ENCODE results near the gene MYO1E.
A peak's percentile ranks its signal among the peaks of the same experiment; 100 is the strongest.

Gene MYO1E

DNA sequence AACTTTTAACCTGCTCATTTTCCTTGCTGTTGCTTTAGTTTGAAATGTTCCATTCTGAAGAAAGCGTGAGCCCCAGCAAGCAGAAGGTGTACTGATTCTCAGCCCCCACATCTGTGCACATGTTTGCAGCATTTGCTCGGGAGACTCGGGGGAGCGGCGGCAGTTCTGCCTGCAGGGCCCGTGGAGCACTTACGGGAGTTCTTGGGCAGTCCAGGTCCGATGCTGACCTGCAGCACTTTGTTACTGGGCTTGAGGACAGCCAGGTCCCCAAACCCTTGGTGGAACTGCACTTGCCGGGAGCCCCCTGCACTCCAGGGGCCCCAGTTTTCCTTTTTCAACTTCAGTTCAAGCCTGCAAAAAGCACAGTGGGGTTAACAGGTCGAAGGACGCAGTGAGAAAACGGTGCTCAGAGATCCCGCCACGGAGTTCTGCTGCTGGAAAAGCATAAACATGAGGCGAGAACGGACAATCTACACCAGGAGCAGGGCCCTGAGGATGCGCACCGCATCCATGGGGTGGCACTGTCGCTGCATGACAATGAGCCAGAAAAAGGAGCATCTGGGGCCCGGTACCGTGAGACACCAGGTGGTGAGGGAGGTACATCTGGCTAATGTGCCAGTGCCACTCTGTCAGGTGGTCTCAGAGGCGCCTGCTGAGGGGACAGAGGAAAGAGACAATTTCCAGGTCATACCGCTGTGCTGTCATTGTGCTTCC is 211.6 kb downstream of the MYO1E start:
- TF ChIP-seq OSR1 (CRISPR knock-in tag; IDR thresholded peaks at IDR 0.05) = no peak
- no peak for TF ChIP-seq ZFP3 (CRISPR knock-in tag; IDR thresholded peaks at IDR 0.05)
- TF ChIP-seq BACH2 (CRISPR knock-in tag; IDR thresholded peaks at IDR 0.05; ENCODE audit: borderline replicate concordance) = no peak
- no peak for TF ChIP-seq CREB5 (CRISPR knock-in tag; IDR thresholded peaks at IDR 0.05; ENCODE audit: low read depth)
- TF ChIP-seq, protein P1, sequence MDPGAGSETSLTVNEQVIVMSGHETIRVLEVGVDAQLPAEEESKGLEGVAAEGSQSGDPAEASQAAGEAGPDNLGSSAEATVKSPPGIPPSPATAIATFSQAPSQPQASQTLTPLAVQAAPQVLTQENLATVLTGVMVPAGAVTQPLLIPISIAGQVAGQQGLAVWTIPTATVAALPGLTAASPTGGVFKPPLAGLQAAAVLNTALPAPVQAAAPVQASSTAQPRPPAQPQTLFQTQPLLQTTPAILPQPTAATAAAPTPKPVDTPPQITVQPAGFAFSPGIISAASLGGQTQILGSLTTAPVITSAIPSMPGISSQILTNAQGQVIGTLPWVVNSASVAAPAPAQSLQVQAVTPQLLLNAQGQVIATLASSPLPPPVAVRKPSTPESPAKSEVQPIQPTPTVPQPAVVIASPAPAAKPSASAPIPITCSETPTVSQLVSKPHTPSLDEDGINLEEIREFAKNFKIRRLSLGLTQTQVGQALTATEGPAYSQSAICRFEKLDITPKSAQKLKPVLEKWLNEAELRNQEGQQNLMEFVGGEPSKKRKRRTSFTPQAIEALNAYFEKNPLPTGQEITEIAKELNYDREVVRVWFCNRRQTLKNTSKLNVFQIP (CRISPR knock-in tag; IDR thresholded peaks at IDR 0.05; ENCODE audit: borderline replicate concordance, low read depth) = no peak
- no peak for TF ChIP-seq ZNF8 (CRISPR knock-in tag; IDR thresholded peaks at IDR 0.05)
- TF ChIP-seq CSDC2 (CRISPR knock-in tag; IDR thresholded peaks at IDR 0.05) = no peak
- no peak for TF ChIP-seq ZC3H10 (CRISPR knock-in tag; IDR thresholded peaks at IDR 0.05)
- no peak for TF ChIP-seq ESRRG (CRISPR knock-in tag; IDR thresholded peaks at IDR 0.05)
- no peak for TF ChIP-seq TOX (CRISPR knock-in tag; IDR thresholded peaks at IDR 0.05; ENCODE audit: borderline replicate concordance)
- TF ChIP-seq ZFP30 (CRISPR knock-in tag; IDR thresholded peaks at IDR 0.05) = no peak
- TF ChIP-seq SNAI2 (CRISPR knock-in tag; IDR thresholded peaks at IDR 0.05) = no peak
- TF ChIP-seq PPARA (CRISPR knock-in tag; IDR thresholded peaks at IDR 0.05; ENCODE audit: borderline replicate concordance) = no peak
- TF ChIP-seq PATZ1 (CRISPR knock-in tag; IDR thresholded peaks at IDR 0.05; ENCODE audit: borderline replicate concordance) = no peak
- TF ChIP-seq ZNF565 (CRISPR knock-in tag; conservative IDR thresholded peaks at IDR 0.05; ENCODE audit: low read depth) = no peak
- TF ChIP-seq RARB (CRISPR knock-in tag; IDR thresholded peaks at IDR 0.05) = no peak
- no peak for TF ChIP-seq ISL1 (CRISPR knock-in tag; IDR thresholded peaks at IDR 0.05)
- TF ChIP-seq, protein P2, sequence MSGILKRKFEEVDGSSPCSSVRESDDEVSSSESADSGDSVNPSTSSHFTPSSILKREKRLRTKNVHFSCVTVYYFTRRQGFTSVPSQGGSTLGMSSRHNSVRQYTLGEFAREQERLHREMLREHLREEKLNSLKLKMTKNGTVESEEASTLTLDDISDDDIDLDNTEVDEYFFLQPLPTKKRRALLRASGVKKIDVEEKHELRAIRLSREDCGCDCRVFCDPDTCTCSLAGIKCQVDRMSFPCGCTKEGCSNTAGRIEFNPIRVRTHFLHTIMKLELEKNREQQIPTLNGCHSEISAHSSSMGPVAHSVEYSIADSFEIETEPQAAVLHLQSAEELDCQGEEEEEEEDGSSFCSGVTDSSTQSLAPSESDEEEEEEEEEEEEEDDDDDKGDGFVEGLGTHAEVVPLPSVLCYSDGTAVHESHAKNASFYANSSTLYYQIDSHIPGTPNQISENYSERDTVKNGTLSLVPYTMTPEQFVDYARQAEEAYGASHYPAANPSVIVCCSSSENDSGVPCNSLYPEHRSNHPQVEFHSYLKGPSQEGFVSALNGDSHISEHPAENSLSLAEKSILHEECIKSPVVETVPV (CRISPR knock-in tag; IDR thresholded peaks at IDR 0.05) = no peak
- TF ChIP-seq ARNTL (CRISPR knock-in tag; IDR thresholded peaks at IDR 0.05; ENCODE audit: borderline replicate concordance, low read depth) = no peak
- peak; percentile 89 for ATAC-seq

- TF ChIP-seq ARNTL (CRISPR knock-in tag; IDR thresholded peaks at IDR 0.05; ENCODE audit: borderline replicate concordance, low read depth) = no peak
- no peak for TF ChIP-seq BACH2 (CRISPR knock-in tag; IDR thresholded peaks at IDR 0.05; ENCODE audit: borderline replicate concordance)
- no peak for TF ChIP-seq ZFP30 (CRISPR knock-in tag; IDR thresholded peaks at IDR 0.05)
- TF ChIP-seq, protein P3, sequence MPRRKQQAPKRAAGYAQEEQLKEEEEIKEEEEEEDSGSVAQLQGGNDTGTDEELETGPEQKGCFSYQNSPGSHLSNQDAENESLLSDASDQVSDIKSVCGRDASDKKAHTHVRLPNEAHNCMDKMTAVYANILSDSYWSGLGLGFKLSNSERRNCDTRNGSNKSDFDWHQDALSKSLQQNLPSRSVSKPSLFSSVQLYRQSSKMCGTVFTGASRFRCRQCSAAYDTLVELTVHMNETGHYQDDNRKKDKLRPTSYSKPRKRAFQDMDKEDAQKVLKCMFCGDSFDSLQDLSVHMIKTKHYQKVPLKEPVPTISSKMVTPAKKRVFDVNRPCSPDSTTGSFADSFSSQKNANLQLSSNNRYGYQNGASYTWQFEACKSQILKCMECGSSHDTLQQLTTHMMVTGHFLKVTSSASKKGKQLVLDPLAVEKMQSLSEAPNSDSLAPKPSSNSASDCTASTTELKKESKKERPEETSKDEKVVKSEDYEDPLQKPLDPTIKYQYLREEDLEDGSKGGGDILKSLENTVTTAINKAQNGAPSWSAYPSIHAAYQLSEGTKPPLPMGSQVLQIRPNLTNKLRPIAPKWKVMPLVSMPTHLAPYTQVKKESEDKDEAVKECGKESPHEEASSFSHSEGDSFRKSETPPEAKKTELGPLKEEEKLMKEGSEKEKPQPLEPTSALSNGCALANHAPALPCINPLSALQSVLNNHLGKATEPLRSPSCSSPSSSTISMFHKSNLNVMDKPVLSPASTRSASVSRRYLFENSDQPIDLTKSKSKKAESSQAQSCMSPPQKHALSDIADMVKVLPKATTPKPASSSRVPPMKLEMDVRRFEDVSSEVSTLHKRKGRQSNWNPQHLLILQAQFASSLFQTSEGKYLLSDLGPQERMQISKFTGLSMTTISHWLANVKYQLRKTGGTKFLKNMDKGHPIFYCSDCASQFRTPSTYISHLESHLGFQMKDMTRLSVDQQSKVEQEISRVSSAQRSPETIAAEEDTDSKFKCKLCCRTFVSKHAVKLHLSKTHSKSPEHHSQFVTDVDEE (CRISPR knock-in tag; IDR thresholded peaks at IDR 0.05) = no peak
- TF ChIP-seq ZC3H10 (CRISPR knock-in tag; IDR thresholded peaks at IDR 0.05) = no peak
- TF ChIP-seq SNAI2 (CRISPR knock-in tag; IDR thresholded peaks at IDR 0.05) = no peak
- TF ChIP-seq ZNF8 (CRISPR knock-in tag; IDR thresholded peaks at IDR 0.05) = no peak
- no peak for TF ChIP-seq ZNF70 (CRISPR knock-in tag; IDR thresholded peaks at IDR 0.05)
- TF ChIP-seq ESRRG (CRISPR knock-in tag; IDR thresholded peaks at IDR 0.05) = no peak
- TF ChIP-seq TOX (CRISPR knock-in tag; IDR thresholded peaks at IDR 0.05; ENCODE audit: borderline replicate concordance) = no peak
- no peak for TF ChIP-seq GLIS3 (CRISPR knock-in tag; IDR thresholded peaks at IDR 0.05)
- TF ChIP-seq PATZ1 (CRISPR knock-in tag; IDR thresholded peaks at IDR 0.05; ENCODE audit: borderline replicate concordance) = no peak
- TF ChIP-seq TCF4 (CRISPR knock-in tag; IDR thresholded peaks at IDR 0.05; ENCODE audit: borderline replicate concordance) = no peak
- no peak for TF ChIP-seq RARB (CRISPR knock-in tag; IDR thresholded peaks at IDR 0.05)
- TF ChIP-seq OSR1 (CRISPR knock-in tag; IDR thresholded peaks at IDR 0.05) = no peak
- ATAC-seq = no peak
These were observed 213.5 kb downstream of the MYO1E start for GRCh38 chr15:59159210-59159609.
